HepG2 (cell line): ENCODE data around the gene PSD. TPM values are rescaled to one million over a fixed set of nuclear protein-coding genes. Genes with fewer than 3 reads are reported as not detected.

Experiments used
- RCOR2 ChIP-seq: IDR thresholded peaks from 2 replicates; pipeline ENCODE4 v1.6.1; 2016; ENCODE audit warnings: missing biosample characterization, missing genetic modification reagents
- SYNCRIP ChIP-seq: fragments of 200-400 bp; formaldehyde crosslinking; IDR thresholded peaks from 2 replicates; pipeline ENCODE4 v1.6.1; 2018; ENCODE audit warnings: mild to moderate bottlenecking, low read depth, low read length; ENCODE audit not compliant: insufficient read depth
- ZBTB21 ChIP-seq: sonication (generic); formaldehyde crosslinking; IDR thresholded peaks from 2 replicates; pipeline ENCODE4 v1.4.0; 2020; ENCODE audit warnings: missing genetic modification reagents
- ZKSCAN5 ChIP-seq: sonication (generic); formaldehyde crosslinking; IDR thresholded peaks from 2 replicates; pipeline ENCODE4 v1.5.1; 2020; ENCODE audit warnings: mild to moderate bottlenecking, missing genetic modification reagents
- ZNF3 ChIP-seq: IDR thresholded peaks from 2 replicates; pipeline ENCODE4 v1.7.0; 2017; ENCODE audit warnings: inconsistent platforms
- ZNF431 ChIP-seq: sonication (generic); formaldehyde crosslinking; IDR thresholded peaks from 2 replicates; pipeline ENCODE4 v1.9.0; 2022; ENCODE audit warnings: missing genetic modification reagents, low read depth, mild to moderate bottlenecking, borderline replicate concordance
- ZNF446 ChIP-seq: sonication (generic); formaldehyde crosslinking; IDR thresholded peaks from 2 replicates; pipeline ENCODE4 v1.5.0; 2020; ENCODE audit warnings: mild to moderate bottlenecking, missing genetic modification reagents
- ZNF510 ChIP-seq: sonication (generic); formaldehyde crosslinking; IDR thresholded peaks from 2 replicates; pipeline ENCODE4 v1.4.0; 2020; ENCODE audit warnings: low read depth, mild to moderate bottlenecking, missing genetic modification reagents
- ZNF530 ChIP-seq: sonication (generic); formaldehyde crosslinking; IDR thresholded peaks from 2 replicates; pipeline ENCODE4 v1.5.0; 2020; ENCODE audit warnings: low read depth, mild to moderate bottlenecking, missing genetic modification reagents
- ZNF614 ChIP-seq: IDR thresholded peaks from 2 replicates; pipeline ENCODE4 v1.6.1; 2018; ENCODE audit warnings: missing biosample characterization, missing genetic modification reagents, inconsistent platforms, borderline replicate concordance
- ZNF839 ChIP-seq: sonication (generic); formaldehyde crosslinking; IDR thresholded peaks from 2 replicates; pipeline ENCODE4 v1.4.0; 2020; ENCODE audit warnings: missing genetic modification reagents, mild to moderate bottlenecking, borderline replicate concordance
- ZSCAN21 ChIP-seq: sonication (generic); formaldehyde crosslinking; IDR thresholded peaks from 2 replicates; pipeline ENCODE4 v1.8.0; 2022; ENCODE audit warnings: mild to moderate bottlenecking, missing genetic modification reagents, moderate library complexity, borderline replicate concordance
- polyA plus RNA-seq, 8 experiments: library from polyadenylated mRNA; depleted of rRNA in 3 of 8; stranded (reverse) in 7 of 8; unstranded in 1 of 8; fragments of >200 nt; fragmentation: Illumina TruSeq in 4 of 8; extraction: Trizol in 4 of 8; gene quantifications; 2 replicates each; pipeline versions ENCODE4 v1.2.1 to v1.2.3, GENCODE V29; 2011 to 2016; ENCODE audit warnings: low read depth in 4 of 8, missing spikeins in 1 of 8, mixed read lengths in 1 of 8; ENCODE audit not compliant: insufficient read depth in 1 of 8
- total RNA-seq, 5 experiments: library from RNA; depleted of rRNA; stranded (reverse); fragments of >200 nt; fragmentation: Illumina TruSeq; extraction: Trizol; gene quantifications; 2 replicates each; pipeline ENCODE4 v1.2.3, GENCODE V29; 2016; ENCODE audit warnings: low read depth in 1 of 5
- TF ChIP-seq, protein P1 (sequence below): sonication (generic); IDR thresholded peaks from 2 replicates; pipeline ENCODE4 v1.6.1; 2016; ENCODE audit warnings: low read depth, borderline replicate concordance
- TF ChIP-seq, protein P2 (sequence below): sonication (generic); formaldehyde crosslinking; IDR thresholded peaks from 2 replicates; pipeline ENCODE4 v1.9.0; 2021; ENCODE audit warnings: missing genetic modification reagents, borderline replicate concordance

The PSD gene
- total and polyA plus RNA-seq, 2 of the 13 experiments (the other 11 are each of a cell fraction or from before 2014, with no cell fraction given): 0.35 to 0.58 TPM

DNA sequence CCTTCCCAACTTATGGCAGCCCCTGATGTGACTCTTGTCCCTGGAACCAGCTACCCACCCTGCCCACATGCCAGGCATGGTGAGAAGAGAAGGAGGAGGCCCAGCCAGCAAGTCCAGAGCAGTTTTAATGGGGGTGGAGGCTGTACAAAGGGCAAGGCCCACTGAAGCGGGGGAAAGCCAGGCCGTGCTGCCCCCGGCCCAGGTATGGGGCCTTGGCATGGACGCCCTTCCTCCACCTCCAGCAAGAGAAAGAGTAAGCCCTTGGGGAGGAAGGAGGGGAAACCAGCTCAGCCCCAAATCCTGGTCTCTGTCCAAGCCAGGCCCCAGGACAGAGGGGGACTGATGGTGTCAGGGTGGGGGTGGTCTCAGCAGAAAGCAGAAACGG is 16.1 kb downstream of the PSD start (continued):
- TF ChIP-seq, protein P1, sequence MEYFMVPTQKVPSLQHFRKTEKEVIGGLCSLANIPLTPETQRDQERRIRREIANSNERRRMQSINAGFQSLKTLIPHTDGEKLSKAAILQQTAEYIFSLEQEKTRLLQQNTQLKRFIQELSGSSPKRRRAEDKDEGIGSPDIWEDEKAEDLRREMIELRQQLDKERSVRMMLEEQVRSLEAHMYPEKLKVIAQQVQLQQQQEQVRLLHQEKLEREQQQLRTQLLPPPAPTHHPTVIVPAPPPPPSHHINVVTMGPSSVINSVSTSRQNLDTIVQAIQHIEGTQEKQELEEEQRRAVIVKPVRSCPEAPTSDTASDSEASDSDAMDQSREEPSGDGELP: no peak
- TF ChIP-seq RCOR2 (CRISPR knock-in tag) (no peak), ZBTB21 (CRISPR knock-in tag) (no peak), ZNF839 (CRISPR knock-in tag) (no peak), ZNF614 (CRISPR knock-in tag) (no peak), ZNF3 (CRISPR knock-in tag) (no peak), ZNF510 (no peak), ZSCAN21 (CRISPR knock-in tag) (no peak), ZNF530 (CRISPR knock-in tag) (no peak), ZNF431 (CRISPR knock-in tag) (no peak), ZNF446 (no peak), ZKSCAN5 (CRISPR knock-in tag) (no peak), SYNCRIP (no peak)
- TF ChIP-seq, protein P2, sequence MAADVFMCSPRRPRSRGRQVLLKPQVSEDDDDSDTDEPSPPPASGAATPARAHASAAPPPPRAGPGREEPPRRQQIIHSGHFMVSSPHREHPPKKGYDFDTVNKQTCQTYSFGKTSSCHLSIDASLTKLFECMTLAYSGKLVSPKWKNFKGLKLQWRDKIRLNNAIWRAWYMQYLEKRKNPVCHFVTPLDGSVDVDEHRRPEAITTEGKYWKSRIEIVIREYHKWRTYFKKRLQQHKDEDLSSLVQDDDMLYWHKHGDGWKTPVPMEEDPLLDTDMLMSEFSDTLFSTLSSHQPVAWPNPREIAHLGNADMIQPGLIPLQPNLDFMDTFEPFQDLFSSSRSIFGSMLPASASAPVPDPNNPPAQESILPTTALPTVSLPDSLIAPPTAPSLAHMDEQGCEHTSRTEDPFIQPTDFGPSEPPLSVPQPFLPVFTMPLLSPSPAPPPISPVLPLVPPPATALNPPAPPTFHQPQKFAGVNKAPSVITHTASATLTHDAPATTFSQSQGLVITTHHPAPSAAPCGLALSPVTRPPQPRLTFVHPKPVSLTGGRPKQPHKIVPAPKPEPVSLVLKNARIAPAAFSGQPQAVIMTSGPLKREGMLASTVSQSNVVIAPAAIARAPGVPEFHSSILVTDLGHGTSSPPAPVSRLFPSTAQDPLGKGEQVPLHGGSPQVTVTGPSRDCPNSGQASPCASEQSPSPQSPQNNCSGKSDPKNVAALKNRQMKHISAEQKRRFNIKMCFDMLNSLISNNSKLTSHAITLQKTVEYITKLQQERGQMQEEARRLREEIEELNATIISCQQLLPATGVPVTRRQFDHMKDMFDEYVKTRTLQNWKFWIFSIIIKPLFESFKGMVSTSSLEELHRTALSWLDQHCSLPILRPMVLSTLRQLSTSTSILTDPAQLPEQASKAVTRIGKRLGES (CRISPR knock-in tag): no peak
